HG03095 (cell line): ENCODE measurements around the gene ENGASE.

Experiments used
- ATAC-seq: cut with Tn5 transposase; IDR thresholded peaks from one replicate; pipeline ENCODE4 v1.9.1; 2021; ENCODE audit warnings: moderate library complexity; ENCODE audit not compliant: unreplicated experiment

Gene ENGASE

GRCh38 chr17:79111097-79111496 is 36.5 kb downstream of the ENGASE start:
- no peak for ATAC-seq

GRCh38 chr17:79112471-79112870 is 37.8 kb downstream of the ENGASE start:
- no peak for ATAC-seq

GRCh38 chr17:79113699-79114457 is 39.3 kb downstream of the ENGASE start:
- ATAC-seq = no peak

GRCh38 chr17:79114458-79115301 is 40.1 kb downstream of the ENGASE start:
- no peak for ATAC-seq

- no peak for ATAC-seq
Observed at GRCh38 chr17:79115487-79115886, 40.9 kb downstream of the ENGASE start.

GRCh38 chr17:79116575-79117368 is 42.1 kb downstream of the ENGASE start:
- no peak for ATAC-seq

GRCh38 chr17:79117905-79118487 is 43.4 kb downstream of the ENGASE start:
- no peak for ATAC-seq

GRCh38 chr17:79118924-79119323 is 44.3 kb downstream of the ENGASE start:
- ATAC-seq = no peak

GRCh38 chr17:79120259-79120658 is 45.6 kb downstream of the ENGASE start:
- no peak for ATAC-seq

GRCh38 chr17:79123988-79124387 is 49.4 kb downstream of the ENGASE start:
- no peak for ATAC-seq

- ATAC-seq = no peak
Observed at GRCh38 chr17:79124513-79125209, 50.0 kb downstream of the ENGASE start.

- ATAC-seq = no peak
Observed at GRCh38 chr17:79125503-79125902, 50.9 kb downstream of the ENGASE start.

GRCh38 chr17:79126139-79126538 is 51.5 kb downstream of the ENGASE start:
- ATAC-seq = no peak

GRCh38 chr17:79127534-79128135 is 53.0 kb downstream of the ENGASE start:
- ATAC-seq = no peak

- no peak for ATAC-seq
Observed at GRCh38 chr17:79129523-79129922, 54.9 kb downstream of the ENGASE start.

GRCh38 chr17:79130536-79131273 is 56.1 kb downstream of the ENGASE start:
- no peak for ATAC-seq

GRCh38 chr17:79131274-79131635 is 56.6 kb downstream of the ENGASE start:
- no peak for ATAC-seq

- no peak for ATAC-seq
Observed at GRCh38 chr17:79131701-79132100, 57.1 kb downstream of the ENGASE start.
